GM19372 (cell line): Measurements from ENCODE around the gene PROS1.
A peak's percentile ranks its signal among the peaks of the same experiment; 100 is the strongest.
"Not testable (repeated sequence)": the region's sequence is repeated elsewhere in the genome, so short reads cannot be mapped to it uniquely, and the experiment has no call there.

Experiments
- ATAC-seq: cut with Tn5 transposase; IDR thresholded peaks from one replicate; pipeline ENCODE4 v1.9.1; 2021; ENCODE audit warnings: mild to moderate bottlenecking, low read depth, moderate library complexity; ENCODE audit not compliant: unreplicated experiment

The PROS1 gene

GRCh38 chr3:93979850-93980676, 6.4 kb upstream of the PROS1 start, which contains the start of gene ARL13B:
ARL13B (plus strand) TSS chr3:93980155; CDS start chr3:93980424, 269 bp downstream.
- ATAC-seq: peak; percentile 100

GRCh38 chr3:93969997-93970396, 3.7 kb downstream of the PROS1 start:
- ATAC-seq: no peak

GRCh38 chr3:93969443-93969842, 4.3 kb downstream of the PROS1 start:
- ATAC-seq: no peak

- ATAC-seq: not testable (repeated sequence)
These were observed 8.6 kb downstream of the PROS1 start for GRCh38 chr3:93965106-93965505.

- ATAC-seq: no peak
These were observed 10.9 kb downstream of the PROS1 start for GRCh38 chr3:93962798-93963197.

GRCh38 chr3:93961489-93961888, 12.2 kb downstream of the PROS1 start:
- no peak for ATAC-seq

- no peak for ATAC-seq
These were observed 12.7 kb downstream of the PROS1 start for GRCh38 chr3:93961026-93961425.

- ATAC-seq: not testable (repeated sequence)
These were observed 23.7 kb downstream of the PROS1 start for GRCh38 chr3:93949958-93950357.

GRCh38 chr3:93937485-93937884, 36.2 kb downstream of the PROS1 start:
- ATAC-seq: not testable (repeated sequence)

GRCh38 chr3:93936549-93936948, 37.1 kb downstream of the PROS1 start:
- no peak for ATAC-seq

- no peak for ATAC-seq
These were observed 39.2 kb downstream of the PROS1 start for GRCh38 chr3:93934366-93935046.

GRCh38 chr3:93931597-93932229, 42.0 kb downstream of the PROS1 start:
- ATAC-seq: no peak

- ATAC-seq: no peak
These were observed 43.7 kb downstream of the PROS1 start for GRCh38 chr3:93930041-93930440.

- no peak for ATAC-seq
These were observed 46.9 kb downstream of the PROS1 start for GRCh38 chr3:93926789-93927188.

GRCh38 chr3:93924491-93924890, 49.2 kb downstream of the PROS1 start:
- no peak for ATAC-seq

GRCh38 chr3:93923006-93923405, 50.7 kb downstream of the PROS1 start:
- no peak for ATAC-seq

- ATAC-seq: not testable (repeated sequence)
These were observed 56.1 kb downstream of the PROS1 start for GRCh38 chr3:93917546-93918029.

GRCh38 chr3:93913623-93914022, 60.1 kb downstream of the PROS1 start:
- ATAC-seq: not testable (repeated sequence)

- no peak for ATAC-seq
These were observed 62.5 kb downstream of the PROS1 start for GRCh38 chr3:93911206-93911605.

- no peak for ATAC-seq
These were observed 63.6 kb downstream of the PROS1 start for GRCh38 chr3:93910097-93910496.

GRCh38 chr3:93907132-93907531, 66.6 kb downstream of the PROS1 start:
- ATAC-seq: no peak
